ENCODE data around the gene PPP1R3E. TPM values are rescaled to one million over a fixed set of nuclear protein-coding genes. Genes with fewer than 3 reads are reported as not detected.
"Not testable (repeated sequence)": the region's sequence is repeated elsewhere in the genome, so short reads cannot be mapped to it uniquely, and the experiment has no call there.

Gene PPP1R3E
- total RNA-seq, 2 experiments from 2014 or later, result 22.6 to 28.3 TPM

- H3K4me1 Mint-ChIP-seq (ENCODE audit: low read depth), result peaks cover 18% of the 10 kb centered on the region
- CTCF ChIA-PET, result interaction anchor here (0.6 to 4.2 kb wide), 14 partner anchors 9 to 217 kb away, joined by 3 to 28 read pairs (median 4); partner anchors contain the start of genes ACIN1, C14orf119, PABPN1 and PPP1R3E
- H3K27ac Mint-ChIP-seq, result peak within 1 kb of the TSS; percentile 91
- POLR2A ChIA-PET, result interaction anchor here (0.5 to 2.6 kb wide), 8 partner anchors 15 to 628 kb away, joined by 3 to 16 read pairs (median 6); partner anchors contain the start of genes PABPN1 and PPP1R3E
- H3K36me3 Mint-ChIP-seq (ENCODE audit: low read depth), result peaks cover 6% of the 10 kb centered on the region
- H3K27me3 Mint-ChIP-seq (ENCODE audit: low read depth), result no peaks in the 10 kb centered on the region
- ATAC-seq, result peak; percentile 100
- DNase-seq, result peak; percentile 99
- H3K4me3 Mint-ChIP-seq, result peak within 1 kb of the TSS; percentile 96
- H3K9me3 Mint-ChIP-seq (ENCODE audit: insufficient read depth), result no peaks in the 10 kb centered on the region
Observed at GRCh38 chr14:23286020-23286901, 16.4 kb downstream of the PPP1R3E start, which contains the start of gene HOMEZ. Gene HOMEZ (minus strand): TSS chr14:23286132. CDS start chr14:23285952, 180 bp downstream.

DNA sequence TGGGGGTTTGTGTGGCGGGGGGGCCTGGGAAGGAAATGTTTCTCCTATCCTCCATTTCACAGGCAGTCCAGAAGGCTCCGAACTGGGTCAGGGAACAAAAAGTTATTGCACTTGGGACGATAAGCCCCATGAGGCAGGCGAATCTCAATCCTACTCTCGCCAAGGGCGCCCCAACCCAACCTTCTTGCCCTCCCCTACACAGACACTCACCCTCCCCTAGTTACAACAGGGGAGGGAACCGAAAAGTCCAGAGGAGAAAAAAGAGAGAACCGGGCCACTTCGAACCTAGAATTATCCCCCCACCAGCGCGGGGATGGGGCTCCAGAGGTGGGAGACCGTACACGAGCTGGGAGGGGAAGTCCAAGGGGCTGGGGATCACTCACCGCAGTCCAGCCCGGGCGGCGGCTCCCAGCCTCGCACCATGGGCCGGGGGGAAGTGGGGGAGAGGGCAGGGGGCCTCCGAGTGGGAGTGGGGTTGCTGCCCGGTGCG lies 17.1 kb downstream of the PPP1R3E start:
- DNase-seq (peak; percentile 29), ATAC-seq (peak; percentile 22)
- Mint-ChIP-seq H3K4me3 (peak overlapping the region; percentile 96), H3K9me3 (ENCODE audit: insufficient read depth) (no peaks in the 10 kb centered on the region), H3K27ac (peak overlapping the region; percentile 84), H3K36me3 (ENCODE audit: low read depth) (peaks cover 6% of the 10 kb centered on the region), H3K27me3 (ENCODE audit: low read depth) (no peaks in the 10 kb centered on the region), H3K4me1 (ENCODE audit: low read depth) (peaks cover 18% of the 10 kb centered on the region)
- CTCF ChIA-PET, result interaction anchor here (0.6 to 4.2 kb wide), 12 partner anchors 9 to 217 kb away, joined by 3 to 28 read pairs (median 6); partner anchors contain the start of genes ACIN1, C14orf119, PABPN1 and PPP1R3E
- POLR2A ChIA-PET, result interaction anchor here (1.3 to 2.6 kb wide), 2 partner anchors 35 to 36 kb away, joined by 6 to 16 read pairs; partner anchors contain the start of gene PABPN1

DNA sequence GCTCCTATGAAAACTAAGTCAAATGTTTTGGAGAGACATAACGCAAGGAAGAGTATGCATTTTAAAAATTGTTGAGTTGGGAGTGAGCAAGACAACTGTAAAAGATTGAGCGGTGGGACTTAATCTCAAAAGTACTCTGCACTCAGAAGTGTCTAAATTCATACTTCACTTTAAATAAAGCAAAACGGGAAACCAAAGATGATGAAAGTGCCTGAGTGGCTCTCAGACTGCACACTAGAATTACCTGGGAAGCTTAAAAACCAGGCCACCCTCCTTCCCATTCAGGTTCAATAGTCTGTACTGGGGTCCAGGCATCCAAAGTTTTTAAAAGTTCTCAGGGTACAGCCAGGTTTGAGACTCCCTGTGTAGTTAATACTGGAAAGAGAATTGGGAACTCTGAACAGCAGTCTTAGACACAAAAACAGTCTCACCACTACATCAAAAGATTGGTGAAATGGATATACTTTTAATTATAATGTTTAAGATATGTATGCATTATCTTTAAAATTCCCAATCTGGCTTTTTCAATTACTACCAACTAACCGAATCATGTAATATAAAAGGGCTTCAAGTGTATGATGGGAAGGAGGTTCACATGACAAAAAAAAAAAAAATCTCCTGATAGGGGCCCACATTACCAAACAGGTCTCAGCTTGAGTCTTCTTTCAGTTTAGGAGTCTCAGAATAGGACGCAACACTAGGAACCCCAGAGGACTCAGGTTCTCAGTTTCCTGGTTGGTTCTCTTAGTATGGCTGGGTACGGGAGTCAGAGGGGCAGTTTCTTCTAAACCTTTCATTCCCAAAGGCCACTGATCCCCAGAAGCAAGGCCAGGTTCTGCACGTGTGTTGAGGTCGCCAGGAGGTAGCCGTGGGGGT lies 17.8 kb downstream of the PPP1R3E start:
- no peak for ATAC-seq
- Mint-ChIP-seq H3K4me1 (ENCODE audit: low read depth) (peaks cover 18% of the 10 kb centered on the region), H3K36me3 (ENCODE audit: low read depth) (peaks cover 6% of the 10 kb centered on the region), H3K9me3 (ENCODE audit: insufficient read depth) (no peaks in the 10 kb centered on the region), H3K27ac (peak overlapping the region; percentile 84), H3K4me3 (peak overlapping the region; percentile 96), H3K27me3 (ENCODE audit: low read depth) (no peaks in the 10 kb centered on the region)
- ChIA-PET POLR2A (interaction anchor here (1.3 to 2.6 kb wide), 3 partner anchors 16 to 37 kb away, joined by 5 to 16 read pairs (median 6); partner anchors contain the start of gene PABPN1), CTCF (interaction anchor here (0.6 to 3.7 kb wide), 4 partner anchors 16 to 164 kb away, joined by 3 to 28 read pairs (median 14); no protein-coding TSS in a partner anchor)
- peak; percentile 31 for DNase-seq

DNA sequence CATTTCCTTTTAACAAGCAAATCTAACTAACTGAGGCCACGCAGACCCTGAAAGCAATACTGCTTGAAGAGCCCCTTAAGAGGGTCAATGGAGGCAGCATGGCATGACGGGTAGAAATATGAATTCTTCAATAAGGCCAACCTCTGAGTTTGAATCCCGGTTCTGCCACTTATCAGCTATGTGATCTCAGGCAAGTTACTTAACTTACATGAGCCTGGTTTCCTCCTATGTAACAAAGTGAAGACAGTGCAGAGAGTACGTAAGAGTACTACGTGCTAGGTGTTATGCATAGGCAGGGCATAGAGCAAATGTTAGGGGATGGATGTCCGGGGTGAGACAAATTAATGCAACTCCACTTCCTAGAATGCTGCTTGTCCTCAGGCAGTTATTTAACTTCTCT lies 21.4 kb downstream of the PPP1R3E start:
- CTCF ChIA-PET, result interaction anchor here (1.3 to 2.0 kb wide), 2 partner anchors 14 to 16 kb away, joined by 5 to 7 read pairs; no protein-coding TSS in a partner anchor
- peaks cover 8% of the 10 kb centered on the region for H3K36me3 Mint-ChIP-seq (ENCODE audit: low read depth)
- ATAC-seq, result no peak
- no peak overlapping the region for H3K27ac Mint-ChIP-seq
- peaks cover 10% of the 10 kb centered on the region for H3K4me1 Mint-ChIP-seq (ENCODE audit: low read depth)
- H3K9me3 Mint-ChIP-seq (ENCODE audit: insufficient read depth), result no peaks in the 10 kb centered on the region
- no peak overlapping the region for H3K4me3 Mint-ChIP-seq
- POLR2A ChIA-PET, result no interaction called here
- H3K27me3 Mint-ChIP-seq (ENCODE audit: low read depth), result no peaks in the 10 kb centered on the region
- no peak for DNase-seq

DNA sequence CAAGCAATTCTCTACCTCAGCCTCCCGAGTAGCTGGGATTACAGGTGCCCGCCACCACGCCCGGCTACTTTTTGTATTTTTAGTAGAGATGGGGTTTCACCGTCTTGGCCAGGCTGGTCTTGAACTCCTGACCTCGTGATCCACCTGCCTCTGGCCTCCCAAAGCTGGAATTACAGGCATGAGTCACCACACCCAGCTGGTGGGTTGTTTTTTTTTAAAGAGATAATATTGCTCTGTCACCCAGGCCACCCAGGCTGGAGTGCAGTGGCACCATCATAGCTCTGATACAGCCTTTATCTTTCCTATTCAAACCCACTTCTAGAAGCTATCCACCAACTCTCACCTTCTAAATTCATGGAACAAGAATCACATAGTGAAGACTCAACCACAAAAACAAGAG lies 24.7 kb downstream of the PPP1R3E start:
- ATAC-seq; H3K9me3 Mint-ChIP-seq (ENCODE audit: insufficient read depth); H3K36me3 Mint-ChIP-seq (ENCODE audit: low read depth); POLR2A ChIA-PET; H3K27ac Mint-ChIP-seq; H3K4me1 Mint-ChIP-seq (ENCODE audit: low read depth); H3K4me3 Mint-ChIP-seq; H3K27me3 Mint-ChIP-seq (ENCODE audit: low read depth); DNase-seq: not testable (repeated sequence)
- CTCF ChIA-PET, result interaction anchor here (1.2 to 2.6 kb wide), 4 partner anchors 9 to 201 kb away, joined by 3 to 9 read pairs (median 4); partner anchors contain the start of genes HOMEZ and SLC22A17

- peaks cover 4% of the 10 kb centered on the region for H3K36me3 Mint-ChIP-seq (ENCODE audit: low read depth)
- H3K27me3 Mint-ChIP-seq (ENCODE audit: low read depth), result no peaks in the 10 kb centered on the region
- CTCF ChIA-PET, result interaction anchor here (1.2 to 2.6 kb wide), 5 partner anchors 9 to 201 kb away, joined by 3 to 9 read pairs (median 4); partner anchors contain the start of genes HOMEZ and SLC22A17
Observed at GRCh38 chr14:23277189-23277588, 25.5 kb downstream of the PPP1R3E start.

GRCh38 chr14:23275412-23275811 lies 27.2 kb downstream of the PPP1R3E start:
- no peaks in the 10 kb centered on the region for H3K27me3 Mint-ChIP-seq (ENCODE audit: low read depth)
- no peak overlapping the region for H3K4me3 Mint-ChIP-seq
- ATAC-seq (no peak), DNase-seq (no peak)
- H3K4me1 Mint-ChIP-seq (ENCODE audit: low read depth), result no peaks in the 10 kb centered on the region
- no peaks in the 10 kb centered on the region for H3K9me3 Mint-ChIP-seq (ENCODE audit: insufficient read depth)
- ChIA-PET CTCF (no interaction called here), POLR2A (no interaction called here)
- peaks cover 2% of the 10 kb centered on the region for H3K36me3 Mint-ChIP-seq (ENCODE audit: low read depth)
- H3K27ac Mint-ChIP-seq, result no peak overlapping the region

More at GRCh38 chr14:23277189-23277588, 25.5 kb downstream of the PPP1R3E start:
- DNase-seq (no peak), ATAC-seq (no peak)
- no peak overlapping the region for H3K27ac Mint-ChIP-seq
- no peaks in the 10 kb centered on the region for H3K4me1 Mint-ChIP-seq (ENCODE audit: low read depth)
- no peak overlapping the region for H3K4me3 Mint-ChIP-seq
- H3K9me3 Mint-ChIP-seq (ENCODE audit: insufficient read depth), result no peaks in the 10 kb centered on the region
- POLR2A ChIA-PET, result no interaction called here

DNA sequence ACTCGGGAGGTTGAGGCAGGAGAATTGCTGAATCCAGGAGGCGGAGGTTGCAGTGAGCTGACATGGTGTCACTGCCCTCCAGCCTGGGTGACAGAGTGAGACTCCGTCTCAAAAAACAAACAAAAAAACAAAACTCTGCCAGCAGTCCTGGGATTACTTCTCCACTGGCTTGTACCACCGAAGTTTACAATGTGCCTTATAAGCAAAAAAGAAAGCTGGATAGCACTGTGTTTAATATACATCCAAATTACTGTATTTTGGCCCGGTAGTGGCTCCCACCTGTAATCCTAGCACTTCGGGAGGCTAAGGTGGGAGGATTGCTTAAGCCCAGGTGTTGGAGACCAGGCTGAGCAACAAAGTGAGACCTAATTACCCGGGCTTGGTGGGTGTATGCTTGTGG lies 33.5 kb downstream of the PPP1R3E start:
- Mint-ChIP-seq H3K27me3 (ENCODE audit: low read depth) (peaks cover 10% of the 10 kb centered on the region), H3K4me1 (ENCODE audit: low read depth) (no peaks in the 10 kb centered on the region), H3K9me3 (ENCODE audit: insufficient read depth) (no peaks in the 10 kb centered on the region), H3K36me3 (ENCODE audit: low read depth) (no peaks in the 10 kb centered on the region), H3K4me3 (no peak overlapping the region), H3K27ac (no peak overlapping the region)
- POLR2A ChIA-PET, result no interaction called here
- CTCF ChIA-PET, result interaction anchor here (1.0 to 2.9 kb wide), 4 partner anchors 26 to 111 kb away, joined by 4 to 7 read pairs (median 5); no protein-coding TSS in a partner anchor
- no peak for DNase-seq
- no peak for ATAC-seq

- H3K4me1 Mint-ChIP-seq (ENCODE audit: low read depth); POLR2A ChIA-PET; DNase-seq; H3K9me3 Mint-ChIP-seq (ENCODE audit: insufficient read depth); ATAC-seq; H3K4me3 Mint-ChIP-seq; H3K27ac Mint-ChIP-seq; H3K36me3 Mint-ChIP-seq (ENCODE audit: low read depth): not testable (repeated sequence)
- CTCF ChIA-PET, result interaction anchor here (0.9 to 2.3 kb wide), 5 partner anchors 19 to 165 kb away, joined by 3 to 9 read pairs (median 3); partner anchors contain the start of gene C14orf119
- peaks cover 37% of the 10 kb centered on the region for H3K27me3 Mint-ChIP-seq (ENCODE audit: low read depth)
Observed at GRCh38 chr14:23260849-23261248, 41.8 kb downstream of the PPP1R3E start.

- Mint-ChIP-seq H3K27ac (no peak overlapping the region), H3K4me1 (ENCODE audit: low read depth) (no peaks in the 10 kb centered on the region), H3K9me3 (ENCODE audit: insufficient read depth) (no peaks in the 10 kb centered on the region), H3K27me3 (ENCODE audit: low read depth) (peaks cover 40% of the 10 kb centered on the region), H3K36me3 (ENCODE audit: low read depth) (no peaks in the 10 kb centered on the region), H3K4me3 (no peak overlapping the region)
- DNase-seq (no peak), ATAC-seq (no peak)
- ChIA-PET POLR2A (no interaction called here), CTCF (interaction anchor here (1.1 to 2.3 kb wide), 2 partner anchors 33 to 121 kb away, joined by 3 to 9 read pairs; no protein-coding TSS in a partner anchor)
Observed at GRCh38 chr14:23259426-23259825, 43.2 kb downstream of the PPP1R3E start.

DNA sequence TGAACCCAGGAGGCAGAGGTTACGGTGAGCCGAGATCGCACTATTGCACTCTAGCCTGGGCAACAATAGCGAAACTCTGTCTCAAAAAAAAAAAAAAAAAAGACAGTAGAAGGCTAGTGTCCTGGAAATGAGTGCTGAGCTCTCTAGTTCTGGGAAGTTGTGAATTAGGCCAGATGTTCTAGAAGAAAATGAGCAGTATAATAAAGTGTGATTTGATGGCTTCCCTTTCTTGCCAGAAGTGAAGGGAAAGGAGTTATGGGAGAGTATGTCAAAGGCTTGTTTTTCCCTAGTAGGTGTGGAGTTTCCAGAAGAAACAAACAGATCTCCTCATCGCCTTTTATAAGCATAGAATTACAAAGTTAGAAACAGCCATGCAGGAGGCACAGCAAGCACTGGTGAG lies 44.4 kb downstream of the PPP1R3E start:
- Mint-ChIP-seq H3K9me3 (ENCODE audit: insufficient read depth) (no peaks in the 10 kb centered on the region), H3K27ac (no peak overlapping the region), H3K4me3 (no peak overlapping the region), H3K4me1 (ENCODE audit: low read depth) (no peaks in the 10 kb centered on the region), H3K36me3 (ENCODE audit: low read depth) (no peaks in the 10 kb centered on the region), H3K27me3 (ENCODE audit: low read depth) (peaks cover 38% of the 10 kb centered on the region)
- no peak for ATAC-seq
- CTCF ChIA-PET, result interaction anchor here (1.6 kb wide), 1 partner anchor 137 kb away, joined by 7 read pairs; no protein-coding TSS in a partner anchor
- POLR2A ChIA-PET, result interaction anchor here (1.5 kb wide), 1 partner anchor 74 kb away, joined by 3 read pairs; no protein-coding TSS in a partner anchor
- DNase-seq, result no peak
